HL-60 (cell line): ENCODE measurements around the gene NMUR1.

Experiments
- POLR2AphosphoS5 ChIP-seq: IDR thresholded peaks from 2 replicates; pipeline ENCODE4 v1.6.1; 2012; ENCODE audit warnings: low read depth
- TF ChIP-seq, protein P1 (sequence below): IDR thresholded peaks from one replicate; pipeline ENCODE4 v1.5.1; 2011; ENCODE audit warnings: low read length, control low read depth, inconsistent platforms; ENCODE audit not compliant: insufficient read depth
- TF ChIP-seq, protein P2 (sequence below): IDR thresholded peaks from 2 replicates; pipeline ENCODE4 v1.6.1; 2012; ENCODE audit warnings: low read depth; ENCODE audit not compliant: insufficient replicate concordance

DNA sequence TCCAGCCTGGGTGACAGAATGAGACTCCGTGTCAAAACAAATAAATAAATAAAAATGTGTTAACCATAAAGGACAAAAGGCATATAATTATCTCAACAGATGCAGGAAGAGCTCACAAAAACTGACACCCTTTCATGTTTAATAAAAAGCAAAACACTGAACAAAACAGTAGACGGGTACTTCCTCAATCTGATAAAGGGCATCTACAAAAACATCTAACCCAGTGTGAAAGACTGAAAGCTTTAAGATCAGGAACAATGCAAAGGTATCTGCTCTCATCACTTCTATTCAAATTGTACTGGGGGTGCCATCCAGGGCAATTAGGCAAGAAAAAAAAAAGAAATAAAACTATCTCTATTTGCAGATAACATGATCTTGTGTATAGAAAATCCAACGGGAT lies 54.3 kb downstream of the NMUR1 start:
- TF ChIP-seq, protein P1, sequence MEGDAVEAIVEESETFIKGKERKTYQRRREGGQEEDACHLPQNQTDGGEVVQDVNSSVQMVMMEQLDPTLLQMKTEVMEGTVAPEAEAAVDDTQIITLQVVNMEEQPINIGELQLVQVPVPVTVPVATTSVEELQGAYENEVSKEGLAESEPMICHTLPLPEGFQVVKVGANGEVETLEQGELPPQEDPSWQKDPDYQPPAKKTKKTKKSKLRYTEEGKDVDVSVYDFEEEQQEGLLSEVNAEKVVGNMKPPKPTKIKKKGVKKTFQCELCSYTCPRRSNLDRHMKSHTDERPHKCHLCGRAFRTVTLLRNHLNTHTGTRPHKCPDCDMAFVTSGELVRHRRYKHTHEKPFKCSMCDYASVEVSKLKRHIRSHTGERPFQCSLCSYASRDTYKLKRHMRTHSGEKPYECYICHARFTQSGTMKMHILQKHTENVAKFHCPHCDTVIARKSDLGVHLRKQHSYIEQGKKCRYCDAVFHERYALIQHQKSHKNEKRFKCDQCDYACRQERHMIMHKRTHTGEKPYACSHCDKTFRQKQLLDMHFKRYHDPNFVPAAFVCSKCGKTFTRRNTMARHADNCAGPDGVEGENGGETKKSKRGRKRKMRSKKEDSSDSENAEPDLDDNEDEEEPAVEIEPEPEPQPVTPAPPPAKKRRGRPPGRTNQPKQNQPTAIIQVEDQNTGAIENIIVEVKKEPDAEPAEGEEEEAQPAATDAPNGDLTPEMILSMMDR = no peak
- TF ChIP-seq POLR2AphosphoS5 = no peak
- TF ChIP-seq, protein P2, sequence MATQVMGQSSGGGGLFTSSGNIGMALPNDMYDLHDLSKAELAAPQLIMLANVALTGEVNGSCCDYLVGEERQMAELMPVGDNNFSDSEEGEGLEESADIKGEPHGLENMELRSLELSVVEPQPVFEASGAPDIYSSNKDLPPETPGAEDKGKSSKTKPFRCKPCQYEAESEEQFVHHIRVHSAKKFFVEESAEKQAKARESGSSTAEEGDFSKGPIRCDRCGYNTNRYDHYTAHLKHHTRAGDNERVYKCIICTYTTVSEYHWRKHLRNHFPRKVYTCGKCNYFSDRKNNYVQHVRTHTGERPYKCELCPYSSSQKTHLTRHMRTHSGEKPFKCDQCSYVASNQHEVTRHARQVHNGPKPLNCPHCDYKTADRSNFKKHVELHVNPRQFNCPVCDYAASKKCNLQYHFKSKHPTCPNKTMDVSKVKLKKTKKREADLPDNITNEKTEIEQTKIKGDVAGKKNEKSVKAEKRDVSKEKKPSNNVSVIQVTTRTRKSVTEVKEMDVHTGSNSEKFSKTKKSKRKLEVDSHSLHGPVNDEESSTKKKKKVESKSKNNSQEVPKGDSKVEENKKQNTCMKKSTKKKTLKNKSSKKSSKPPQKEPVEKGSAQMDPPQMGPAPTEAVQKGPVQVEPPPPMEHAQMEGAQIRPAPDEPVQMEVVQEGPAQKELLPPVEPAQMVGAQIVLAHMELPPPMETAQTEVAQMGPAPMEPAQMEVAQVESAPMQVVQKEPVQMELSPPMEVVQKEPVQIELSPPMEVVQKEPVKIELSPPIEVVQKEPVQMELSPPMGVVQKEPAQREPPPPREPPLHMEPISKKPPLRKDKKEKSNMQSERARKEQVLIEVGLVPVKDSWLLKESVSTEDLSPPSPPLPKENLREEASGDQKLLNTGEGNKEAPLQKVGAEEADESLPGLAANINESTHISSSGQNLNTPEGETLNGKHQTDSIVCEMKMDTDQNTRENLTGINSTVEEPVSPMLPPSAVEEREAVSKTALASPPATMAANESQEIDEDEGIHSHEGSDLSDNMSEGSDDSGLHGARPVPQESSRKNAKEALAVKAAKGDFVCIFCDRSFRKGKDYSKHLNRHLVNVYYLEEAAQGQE = no peak
